NCI-H82 treated with DMSO at 0.1 percent for 48 hours (cell line): ENCODE results near the gene GADD45GIP1.
A peak's percentile ranks its signal among the peaks of the same experiment; 100 is the strongest.
"Not testable (repeated sequence)": the region's sequence is repeated elsewhere in the genome, so short reads cannot be mapped to it uniquely, and the experiment has no call there.

ENCODE experiments used
- DNase-seq: peaks from one replicate; lab custom pipeline; 2025; ENCODE audit not compliant: unreplicated experiment; lab: John Stamatoyannopoulos, UW

The GADD45GIP1 gene

GRCh38 chr19:12990431-12990830 lies 33.4 kb upstream of the GADD45GIP1 start:
- no peak for DNase-seq

- DNase-seq = no peak
Measured at GRCh38 chr19:12987781-12988180, 30.8 kb upstream of the GADD45GIP1 start.

GRCh38 chr19:12987190-12987589 lies 30.2 kb upstream of the GADD45GIP1 start:
- DNase-seq = no peak

GRCh38 chr19:12986726-12987125 lies 29.7 kb upstream of the GADD45GIP1 start:
- DNase-seq = no peak

GRCh38 chr19:12985049-12985776 lies 28.2 kb upstream of the GADD45GIP1 start:
- DNase-seq = no peak

GRCh38 chr19:12984683-12985048 lies 27.6 kb upstream of the GADD45GIP1 start:
- DNase-seq = no peak

GRCh38 chr19:12984143-12984627 lies 27.2 kb upstream of the GADD45GIP1 start:
- DNase-seq = no peak

- DNase-seq = peak; percentile 52
Measured at GRCh38 chr19:12983542-12984142, 26.6 kb upstream of the GADD45GIP1 start.

- no peak for DNase-seq
Measured at GRCh38 chr19:12983091-12983490, 26.1 kb upstream of the GADD45GIP1 start.

- no peak for DNase-seq
Measured at GRCh38 chr19:12982648-12983047, 25.6 kb upstream of the GADD45GIP1 start.

GRCh38 chr19:12979974-12980373 lies 23.0 kb upstream of the GADD45GIP1 start:
- DNase-seq = no peak

- DNase-seq = not testable (repeated sequence)
Measured at GRCh38 chr19:12976109-12976508, 19.1 kb upstream of the GADD45GIP1 start.

GRCh38 chr19:12975221-12975741 lies 18.3 kb upstream of the GADD45GIP1 start:
- DNase-seq = no peak

GRCh38 chr19:12974301-12975220 lies 17.5 kb upstream of the GADD45GIP1 start:
- no peak for DNase-seq

GRCh38 chr19:12973236-12973635 lies 16.2 kb upstream of the GADD45GIP1 start:
- DNase-seq = no peak

GRCh38 chr19:12970070-12970820 lies 13.2 kb upstream of the GADD45GIP1 start:
- DNase-seq = no peak

GRCh38 chr19:12969292-12969988 lies 12.4 kb upstream of the GADD45GIP1 start, which contains the start of gene DAND5:
Gene DAND5 (plus strand): TSS chr19:12969576. CDS start chr19:12969661, 85 bp downstream.
- peak; percentile 30 for DNase-seq

GRCh38 chr19:12967907-12968306 lies 10.9 kb upstream of the GADD45GIP1 start:
- DNase-seq = no peak

- DNase-seq = no peak
Measured at GRCh38 chr19:12965812-12966135, 8.8 kb upstream of the GADD45GIP1 start.
